COLO668 (cell line): ENCODE measurements around the gene SHROOM4.

Experiments
- DNase-seq: peaks from one replicate; lab custom pipeline; 2025; ENCODE audit not compliant: unreplicated experiment; lab: John Stamatoyannopoulos, UW

SHROOM4 gene

GRCh38 chrX:50779694-50780093 lies 34.3 kb downstream of the SHROOM4 start:
- no peak for DNase-seq

- DNase-seq: no peak
These were observed 35.7 kb downstream of the SHROOM4 start for GRCh38 chrX:50778272-50778671.

- no peak for DNase-seq
These were observed 37.7 kb downstream of the SHROOM4 start for GRCh38 chrX:50776248-50776647.

- no peak for DNase-seq
These were observed 42.6 kb downstream of the SHROOM4 start for GRCh38 chrX:50771382-50771781.

GRCh38 chrX:50770702-50771101 lies 43.3 kb downstream of the SHROOM4 start:
- no peak for DNase-seq

GRCh38 chrX:50769389-50770063 lies 44.5 kb downstream of the SHROOM4 start:
- DNase-seq: no peak

- no peak for DNase-seq
These were observed 45.2 kb downstream of the SHROOM4 start for GRCh38 chrX:50768801-50769200.

GRCh38 chrX:50765986-50766385 lies 48.0 kb downstream of the SHROOM4 start:
- DNase-seq: no peak

GRCh38 chrX:50762578-50762977 lies 51.4 kb downstream of the SHROOM4 start:
- DNase-seq: no peak

- no peak for DNase-seq
These were observed 57.7 kb downstream of the SHROOM4 start for GRCh38 chrX:50756276-50756675.

- no peak for DNase-seq
These were observed 62.9 kb downstream of the SHROOM4 start for GRCh38 chrX:50751091-50751490.

- DNase-seq: no peak
These were observed 66.5 kb downstream of the SHROOM4 start for GRCh38 chrX:50747471-50747900.

GRCh38 chrX:50736656-50737055 lies 77.3 kb downstream of the SHROOM4 start:
- DNase-seq: no peak

- no peak for DNase-seq
These were observed 87.7 kb downstream of the SHROOM4 start for GRCh38 chrX:50726296-50726695.

GRCh38 chrX:50725310-50725709 lies 88.7 kb downstream of the SHROOM4 start:
- no peak for DNase-seq

GRCh38 chrX:50723006-50723405 lies 91.0 kb downstream of the SHROOM4 start:
- DNase-seq: no peak

GRCh38 chrX:50721764-50722521 lies 92.1 kb downstream of the SHROOM4 start:
- DNase-seq: no peak

GRCh38 chrX:50719614-50720013 lies 94.4 kb downstream of the SHROOM4 start:
- DNase-seq: no peak

GRCh38 chrX:50718776-50719175 lies 95.2 kb downstream of the SHROOM4 start:
- no peak for DNase-seq

GRCh38 chrX:50716706-50717105 lies 97.3 kb downstream of the SHROOM4 start:
- no peak for DNase-seq

GRCh38 chrX:50712777-50713176 lies 101.2 kb downstream of the SHROOM4 start:
- no peak for DNase-seq

- DNase-seq: no peak
These were observed 102.1 kb downstream of the SHROOM4 start for GRCh38 chrX:50711907-50712306.
